NB4 (cell line): Measurements from ENCODE around the gene DLX1.

Source experiments
- DNase-seq: peaks from one replicate; pipeline ENCODE4 v3.0.0; 2010; ENCODE audit warnings: low read depth
- H3K4me3 ChIP-seq: one replicate; pipeline ENCODE4 v1.5.1; 2011; ENCODE audit warnings: mild to moderate bottlenecking, low read depth, low read length, moderate library complexity
- MYC ChIP-seq: IDR thresholded peaks from 2 replicates; pipeline ENCODE4 v1.6.1; 2011; ENCODE audit warnings: low read depth, low read length
- POLR2A ChIP-seq: IDR thresholded peaks from 2 replicates; pipeline ENCODE4 v1.6.1; 2011; ENCODE audit warnings: mild to moderate bottlenecking; ENCODE audit not compliant: insufficient read length; ENCODE audit errors: extremely low read depth
- TF ChIP-seq, protein P1 (sequence below): IDR thresholded peaks from 2 replicates; pipeline ENCODE4 v1.6.1; 2011; ENCODE audit warnings: low read depth, low read length
- TF ChIP-seq, protein P2 (sequence below): IDR thresholded peaks from one replicate; pipeline ENCODE4 v1.5.1; 2012; ENCODE audit warnings: low read depth, low read length

DLX1 gene

DNA sequence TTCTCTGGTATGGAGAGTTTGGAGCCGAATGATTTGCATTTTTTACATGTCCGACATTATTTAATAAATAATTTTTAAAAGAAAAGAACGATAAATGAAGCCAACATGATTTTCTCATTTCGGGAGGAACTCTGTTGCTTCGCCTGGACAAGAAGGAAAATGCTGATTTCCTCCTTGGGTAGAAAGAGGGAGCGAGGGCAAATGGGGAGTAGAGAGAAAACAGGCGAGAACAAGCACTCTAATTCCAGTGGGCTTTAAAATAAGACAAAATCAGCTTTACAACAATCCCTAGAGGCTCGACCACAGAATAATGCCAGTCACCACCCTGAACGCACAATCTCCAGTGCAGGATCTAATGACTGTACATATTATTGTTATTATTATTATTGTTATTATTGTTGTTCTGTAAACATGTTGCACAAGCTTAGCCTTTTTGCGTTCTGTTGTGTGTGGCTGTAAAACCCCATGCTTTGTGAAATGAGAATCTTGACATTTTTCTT, 3.7 kb downstream of the DLX1 start:
- no peak for DNase-seq
- TF ChIP-seq POLR2A (no peak), MYC (no peak)
- TF ChIP-seq, protein P1, sequence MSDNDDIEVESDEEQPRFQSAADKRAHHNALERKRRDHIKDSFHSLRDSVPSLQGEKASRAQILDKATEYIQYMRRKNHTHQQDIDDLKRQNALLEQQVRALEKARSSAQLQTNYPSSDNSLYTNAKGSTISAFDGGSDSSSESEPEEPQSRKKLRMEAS: no peak
- TF ChIP-seq, protein P2, sequence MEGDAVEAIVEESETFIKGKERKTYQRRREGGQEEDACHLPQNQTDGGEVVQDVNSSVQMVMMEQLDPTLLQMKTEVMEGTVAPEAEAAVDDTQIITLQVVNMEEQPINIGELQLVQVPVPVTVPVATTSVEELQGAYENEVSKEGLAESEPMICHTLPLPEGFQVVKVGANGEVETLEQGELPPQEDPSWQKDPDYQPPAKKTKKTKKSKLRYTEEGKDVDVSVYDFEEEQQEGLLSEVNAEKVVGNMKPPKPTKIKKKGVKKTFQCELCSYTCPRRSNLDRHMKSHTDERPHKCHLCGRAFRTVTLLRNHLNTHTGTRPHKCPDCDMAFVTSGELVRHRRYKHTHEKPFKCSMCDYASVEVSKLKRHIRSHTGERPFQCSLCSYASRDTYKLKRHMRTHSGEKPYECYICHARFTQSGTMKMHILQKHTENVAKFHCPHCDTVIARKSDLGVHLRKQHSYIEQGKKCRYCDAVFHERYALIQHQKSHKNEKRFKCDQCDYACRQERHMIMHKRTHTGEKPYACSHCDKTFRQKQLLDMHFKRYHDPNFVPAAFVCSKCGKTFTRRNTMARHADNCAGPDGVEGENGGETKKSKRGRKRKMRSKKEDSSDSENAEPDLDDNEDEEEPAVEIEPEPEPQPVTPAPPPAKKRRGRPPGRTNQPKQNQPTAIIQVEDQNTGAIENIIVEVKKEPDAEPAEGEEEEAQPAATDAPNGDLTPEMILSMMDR: no peak
- H3K4me3 ChIP-seq: no peak overlapping the region

DNA sequence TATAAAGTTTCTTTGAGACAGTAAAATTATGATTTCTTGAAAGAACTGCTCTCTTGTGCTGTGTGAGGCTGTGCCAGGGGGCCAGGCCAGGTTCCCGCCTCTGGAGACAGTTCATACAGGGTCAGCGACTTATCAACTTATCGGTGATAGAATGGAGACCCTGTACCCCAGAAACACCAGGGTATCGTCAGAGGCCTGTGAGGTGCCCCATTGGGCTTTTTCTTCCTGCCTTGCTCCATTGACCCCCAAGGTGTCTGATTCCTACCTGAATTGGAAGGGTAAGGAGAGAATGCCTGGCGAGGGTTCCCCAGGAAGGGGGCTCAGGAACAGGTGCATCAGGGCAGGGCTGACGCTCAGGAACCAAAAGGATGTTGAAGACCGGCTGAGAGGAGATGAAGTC, 4.3 kb downstream of the DLX1 start:
- no peak overlapping the region for H3K4me3 ChIP-seq
- TF ChIP-seq, protein P1: no peak
- TF ChIP-seq MYC (no peak), POLR2A (no peak)
- TF ChIP-seq, protein P2: no peak
- no peak for DNase-seq

DNA sequence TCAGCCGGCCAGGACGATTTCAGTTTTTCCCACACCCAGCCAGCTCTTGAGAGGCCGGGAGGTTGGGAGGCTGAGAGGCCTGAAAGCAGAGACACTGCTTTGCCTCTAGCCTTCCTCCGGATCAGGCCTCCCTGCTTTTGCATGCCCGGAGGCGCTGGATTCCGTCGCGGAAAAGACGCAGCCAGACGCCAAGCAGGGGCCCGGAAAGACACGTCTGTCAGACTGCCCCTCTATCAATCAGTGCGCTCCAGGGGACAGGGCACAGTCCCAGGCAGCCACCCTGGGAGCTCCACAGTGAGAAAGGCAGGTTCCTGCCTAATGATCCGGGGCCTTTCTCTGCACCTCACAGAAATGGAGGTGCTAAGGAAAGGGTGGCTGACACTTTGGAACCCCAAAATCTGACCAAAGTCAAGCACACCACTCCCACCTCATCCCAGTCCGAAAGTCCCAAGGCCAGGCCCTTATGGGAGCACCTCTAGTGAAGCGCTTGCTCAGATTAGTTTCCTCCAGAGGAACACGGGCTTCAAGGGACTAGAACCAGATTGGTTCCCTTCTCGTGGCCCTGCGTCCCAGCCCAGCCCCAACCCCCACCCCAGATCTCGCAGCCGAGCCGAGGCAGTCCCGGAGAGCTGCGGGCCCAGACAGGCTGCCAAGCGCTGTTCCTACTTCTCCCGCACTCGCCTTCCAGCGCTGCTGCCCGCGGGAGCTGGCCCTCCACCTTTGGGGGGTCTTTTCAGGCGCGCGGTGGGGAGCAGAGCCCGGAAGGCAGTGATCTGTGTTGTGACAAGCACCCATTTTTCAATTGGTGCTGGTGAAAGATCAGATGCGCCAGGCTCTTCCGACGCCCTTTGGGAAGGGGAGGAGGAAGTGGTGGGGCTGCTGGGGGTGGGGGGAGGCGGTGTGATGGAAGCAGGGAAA, 5.0 kb downstream of the DLX1 start:
- no peak for TF ChIP-seq POLR2A
- TF ChIP-seq, protein P2: no peak
- no peak for TF ChIP-seq MYC
- TF ChIP-seq, protein P1: no peak
- no peak overlapping the region for H3K4me3 ChIP-seq

DNA sequence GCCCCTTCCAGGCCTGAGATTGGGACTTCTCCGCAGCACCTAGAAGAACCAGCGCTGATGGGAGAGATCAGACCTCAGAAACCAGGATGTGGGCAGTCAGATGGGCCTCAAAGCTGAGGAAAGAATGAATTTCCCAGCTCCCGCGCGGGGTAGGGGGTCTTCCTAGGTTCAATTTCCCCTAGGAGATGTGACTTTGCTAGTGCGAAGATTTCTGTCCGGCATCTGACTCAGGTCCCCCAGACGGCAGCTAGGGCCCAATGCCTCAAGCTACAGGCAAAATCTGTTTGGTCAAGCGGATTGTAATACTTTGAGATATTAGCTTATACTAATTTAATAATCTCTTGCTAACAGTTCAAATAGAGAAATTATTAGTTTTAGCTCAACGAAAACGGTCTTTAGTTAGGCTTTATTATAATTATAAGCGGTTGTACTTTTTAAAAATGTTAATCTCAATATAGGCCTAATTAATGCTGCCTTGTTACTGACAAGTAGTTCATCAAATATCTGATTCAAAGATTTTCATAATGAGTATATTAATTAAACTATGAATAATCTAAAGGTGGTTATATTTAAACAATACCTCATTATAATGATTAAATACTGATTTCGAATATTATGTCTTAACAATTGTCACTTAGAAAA, 5.8 kb downstream of the DLX1 start:
- DNase-seq: no peak
- TF ChIP-seq, protein P2: no peak
- TF ChIP-seq MYC: no peak
- TF ChIP-seq, protein P1: no peak
- no peak for TF ChIP-seq POLR2A
- H3K4me3 ChIP-seq: no peak overlapping the region

More for the DNA sequence above, 5.0 kb downstream of the DLX1 start:
- no peak for DNase-seq

DNA sequence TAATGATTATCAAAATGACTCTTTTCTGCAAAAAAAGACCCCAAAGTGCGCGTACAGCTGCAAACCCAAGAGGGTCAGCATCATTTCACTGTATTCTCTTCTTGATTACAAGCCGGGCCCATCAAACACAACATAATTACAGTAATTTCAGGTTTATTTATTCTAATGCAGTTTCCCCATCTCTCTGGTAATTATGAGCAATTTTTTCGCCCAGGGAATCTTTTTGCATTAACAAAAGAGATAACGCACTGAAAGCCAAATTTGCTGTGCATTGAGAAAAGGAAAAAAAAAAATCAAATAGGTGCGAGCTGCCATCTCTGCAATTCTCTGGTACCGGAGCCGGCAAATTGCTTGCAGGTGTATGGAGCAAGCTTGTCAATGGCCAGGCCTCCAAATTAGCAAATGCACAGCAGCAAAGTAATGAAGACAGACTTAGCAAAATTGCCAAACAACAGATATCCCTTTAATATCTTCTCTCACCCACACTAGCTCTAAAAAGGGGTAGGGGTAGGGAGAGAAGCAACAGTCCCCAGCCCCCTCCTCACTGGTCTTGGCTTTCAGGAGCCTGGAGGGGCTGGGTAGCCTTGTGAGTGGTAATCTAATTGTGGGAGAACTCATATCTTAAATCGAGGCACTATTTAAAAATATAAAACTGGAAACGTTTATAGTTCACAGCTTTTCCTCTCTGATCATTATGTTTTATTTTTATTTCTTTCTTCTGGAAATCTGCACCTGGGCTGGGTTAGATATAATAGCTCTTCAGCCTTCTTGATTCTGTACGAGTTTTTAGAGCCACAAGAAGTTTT, 6.7 kb downstream of the DLX1 start:
- TF ChIP-seq, protein P1: no peak
- H3K4me3 ChIP-seq: no peak overlapping the region
- no peak for DNase-seq
